ENCODE measurements around the gene GALNT16. TPM values are rescaled to one million over a fixed set of nuclear protein-coding genes. Genes with fewer than 3 reads are reported as not detected.

The GALNT16 gene
- total and polyA plus RNA-seq, 2 donors from 2014 or later, result 13.1 to 15.2 TPM

DNA sequence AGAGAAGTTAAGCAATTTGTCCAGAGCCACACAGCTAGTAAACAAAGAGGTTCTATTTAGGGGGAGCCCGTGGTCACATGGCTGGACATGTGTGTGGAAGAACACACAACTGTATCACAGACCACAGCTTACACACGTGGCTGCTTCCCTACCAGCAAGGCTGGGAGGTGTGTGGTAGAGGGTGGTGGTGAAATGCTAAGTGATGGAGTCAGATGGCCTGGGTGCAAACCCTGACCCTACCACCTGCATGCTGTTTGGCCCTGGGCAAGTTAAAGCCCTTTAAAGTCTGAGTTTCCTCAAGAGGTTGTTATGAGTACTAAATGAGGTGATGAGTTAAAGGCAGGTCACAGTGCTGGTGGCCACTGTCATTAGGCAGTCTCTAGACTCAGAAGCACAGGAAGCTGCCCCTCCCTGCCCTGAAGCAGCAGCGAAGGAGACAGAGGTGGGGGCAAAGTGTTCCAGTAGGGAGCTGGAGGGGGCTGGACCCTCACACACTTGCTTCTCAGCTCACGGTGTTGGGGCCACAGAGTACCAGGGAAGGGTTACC lies 73.9 kb downstream of the GALNT16 start:
- Histone ChIP-seq H3K27ac (ENCODE audit: low read depth in 2 of 2, low read length in 2 of 2) (no peak overlapping the region), H3K36me3 (ENCODE audit: control insufficient read depth in 2 of 3, insufficient read depth in 3 of 3, low read length in 3 of 3) (no peaks in the 10 kb centered on the region), H3K9me3 (ENCODE audit: control insufficient read depth in 2 of 3, insufficient read depth in 1 of 3, low read length in 3 of 3) (no peaks in the 10 kb centered on the region), H3K27me3 (ENCODE audit: control insufficient read depth, insufficient read depth, low read length) (no peaks in the 10 kb centered on the region), H3K9ac (ENCODE audit: low read length in 3 of 3) (no peak overlapping the region), H3K4me3 (ENCODE audit: low read length in 3 of 3) (no peak overlapping the region), H3K4me1 (ENCODE audit: control insufficient read depth in 2 of 3, insufficient read depth in 2 of 3, low read depth in 1 of 3, low read length in 3 of 3) (peaks cover 0 to 2% (median 0%) of the 10 kb centered on the region in 3 donors)
- intact Hi-C loops (cut with DNase I), result no loop called here
- no peak for FAIRE-seq
- no peak for TF ChIP-seq CTCF (IDR thresholded peaks at IDR 0.05; ENCODE audit: borderline replicate concordance, extremely low read depth, insufficient read depth)
- peak in 1 of 5 donors; percentile 5 for DNase-seq

GRCh38 chr14:69334576-69334975 lies 74.6 kb downstream of the GALNT16 start:
- no peak overlapping the region for H3K4me3 ChIP-seq (ENCODE audit: low read length in 3 of 3)
- no peak for TF ChIP-seq CTCF (IDR thresholded peaks at IDR 0.05; ENCODE audit: borderline replicate concordance, extremely low read depth, insufficient read depth)
- no peak overlapping the region for H3K9ac ChIP-seq (ENCODE audit: low read length in 3 of 3)
- H3K27me3 ChIP-seq (ENCODE audit: control insufficient read depth, insufficient read depth, low read length), result no peaks in the 10 kb centered on the region
- intact Hi-C loops (cut with DNase I), result no loop called here
- peak overlapping the region in 1 of 2 donors; percentile 55 for H3K27ac ChIP-seq (ENCODE audit: low read depth in 2 of 2, low read length in 2 of 2)
- FAIRE-seq (no peak), DNase-seq (no peak)
- no peaks in the 10 kb centered on the region for H3K36me3 ChIP-seq (ENCODE audit: control insufficient read depth in 2 of 3, insufficient read depth in 3 of 3, low read length in 3 of 3)
- H3K9me3 ChIP-seq (ENCODE audit: control insufficient read depth in 2 of 3, insufficient read depth in 1 of 3, low read length in 3 of 3), result no peaks in the 10 kb centered on the region
- peaks cover 0 to 2% (median 0%) of the 10 kb centered on the region in 3 donors for H3K4me1 ChIP-seq (ENCODE audit: control insufficient read depth in 2 of 3, insufficient read depth in 2 of 3, low read depth in 1 of 3, low read length in 3 of 3)

- FAIRE-seq, result no peak
Observed at GRCh38 chr14:69335371-69335771, 75.4 kb downstream of the GALNT16 start.

More at GRCh38 chr14:69335371-69335771, 75.4 kb downstream of the GALNT16 start:
- peak in 3 of 5 donors; percentile 48 to 77 (median 73) for DNase-seq
- H3K4me1 ChIP-seq (ENCODE audit: control insufficient read depth in 2 of 3, insufficient read depth in 2 of 3, low read depth in 1 of 3, low read length in 3 of 3), result peaks cover 0 to 2% (median 0%) of the 10 kb centered on the region in 3 donors
- H3K27ac ChIP-seq (ENCODE audit: low read depth in 2 of 2, low read length in 2 of 2), result peak overlapping the region; percentile 33 to 55
- intact Hi-C loops (cut with DNase I), result no loop called here
- no peaks in the 10 kb centered on the region for H3K9me3 ChIP-seq (ENCODE audit: control insufficient read depth in 2 of 3, insufficient read depth in 1 of 3, low read length in 3 of 3)
- no peak overlapping the region for H3K9ac ChIP-seq (ENCODE audit: low read length in 3 of 3)
- H3K27me3 ChIP-seq (ENCODE audit: control insufficient read depth, insufficient read depth, low read length), result no peaks in the 10 kb centered on the region
- TF ChIP-seq CTCF (IDR thresholded peaks at IDR 0.05; ENCODE audit: borderline replicate concordance, extremely low read depth, insufficient read depth), result no peak
- H3K4me3 ChIP-seq (ENCODE audit: low read length in 3 of 3), result no peak overlapping the region
- no peaks in the 10 kb centered on the region for H3K36me3 ChIP-seq (ENCODE audit: control insufficient read depth in 2 of 3, insufficient read depth in 3 of 3, low read length in 3 of 3)

All from kidney (tissue), 14 donors.